Fibroblast of peridontal ligament (primary cell): ENCODE data around the gene CCDC146.

ENCODE experiments used
- DNase-seq: peaks from one replicate; pipeline ENCODE4 v3.0.0-alpha.2; 2010; ENCODE audit errors: extremely low read depth

CCDC146 gene

GRCh38 chr7:77289387-77289786 is 167.0 kb downstream of the CCDC146 start:
- DNase-seq = no peak

GRCh38 chr7:77290425-77290824 is 168.0 kb downstream of the CCDC146 start:
- no peak for DNase-seq

GRCh38 chr7:77293046-77293445 is 170.6 kb downstream of the CCDC146 start:
- DNase-seq = no peak

- no peak for DNase-seq
Measured at GRCh38 chr7:77295549-77295948, 173.1 kb downstream of the CCDC146 start.

GRCh38 chr7:77306231-77307067 is 184.0 kb downstream of the CCDC146 start:
- DNase-seq = no peak

- DNase-seq = no peak
Measured at GRCh38 chr7:77308792-77309191, 186.4 kb downstream of the CCDC146 start.

- DNase-seq = no peak
Measured at GRCh38 chr7:77309714-77310220, 187.4 kb downstream of the CCDC146 start.

GRCh38 chr7:77310982-77311381 is 188.6 kb downstream of the CCDC146 start:
- no peak for DNase-seq

- DNase-seq = no peak
Measured at GRCh38 chr7:77313085-77313484, 190.7 kb downstream of the CCDC146 start.

- DNase-seq = no peak
Measured at GRCh38 chr7:77313876-77314480, 191.6 kb downstream of the CCDC146 start.

GRCh38 chr7:77315182-77315591 is 192.8 kb downstream of the CCDC146 start:
- DNase-seq = no peak

GRCh38 chr7:77316219-77316978 is 194.0 kb downstream of the CCDC146 start:
- DNase-seq = no peak

GRCh38 chr7:77318019-77318418 is 195.6 kb downstream of the CCDC146 start:
- DNase-seq = no peak

GRCh38 chr7:77320137-77320536 is 197.7 kb downstream of the CCDC146 start:
- no peak for DNase-seq

- DNase-seq = no peak
Measured at GRCh38 chr7:77320714-77321113, 198.3 kb downstream of the CCDC146 start.

GRCh38 chr7:77321300-77321699 is 198.9 kb downstream of the CCDC146 start:
- DNase-seq = peak; percentile 83

GRCh38 chr7:77326131-77326530 is 203.7 kb downstream of the CCDC146 start:
- DNase-seq = no peak

GRCh38 chr7:77327067-77327931 is 204.9 kb downstream of the CCDC146 start:
- peak; percentile 78 for DNase-seq

GRCh38 chr7:77327932-77328628 is 205.7 kb downstream of the CCDC146 start:
- no peak for DNase-seq

GRCh38 chr7:77328669-77329068 is 206.3 kb downstream of the CCDC146 start:
- DNase-seq = peak; percentile 57
